Astrocyte (in vitro differentiated cells and primary cell): ENCODE results near the gene ZFYVE1. TPM values are rescaled to one million over a fixed set of nuclear protein-coding genes. Genes with fewer than 3 reads are reported as not detected.

Experiments used
- DNase-seq: peaks from one replicate; pipeline ENCODE4 v3.0.0-alpha.2; 2010; ENCODE audit warnings: low read depth
- FAIRE-seq: peaks from 2 replicates; lab custom pipeline; 2011; peaks lifted over from hg19 to GRCh38; lab: Jason Lieb, UNC
- H2AFZ ChIP-seq: 2 replicates; pipeline ENCODE4 v1.6.0; 2012; ENCODE audit warnings: low read depth, low read length, inconsistent platforms
- H3K27ac ChIP-seq: 2 replicates; pipeline ENCODE4 v1.5.1; 2011; ENCODE audit warnings: low read depth, low read length, inconsistent platforms
- H3K27me3 ChIP-seq: 2 replicates; pipeline ENCODE4 v1.6.0; 2011; ENCODE audit warnings: low read length, inconsistent platforms; ENCODE audit not compliant: insufficient read depth
- H3K36me3 ChIP-seq: 2 replicates; pipeline ENCODE4 v1.5.1; 2011; ENCODE audit warnings: low read length, inconsistent platforms; ENCODE audit not compliant: insufficient read depth
- H3K4me1 ChIP-seq: 2 replicates; pipeline ENCODE4 v1.5.1; 2011; ENCODE audit warnings: low read length, inconsistent platforms; ENCODE audit not compliant: insufficient read depth
- H3K4me2 ChIP-seq: 2 replicates; pipeline ENCODE4 v1.6.0; 2012; ENCODE audit warnings: low read length, inconsistent platforms
- H3K4me3 ChIP-seq: 2 replicates; pipeline ENCODE4 v1.5.1; 2011; ENCODE audit warnings: low read depth, mild to moderate bottlenecking, low read length, inconsistent platforms; ENCODE audit not compliant: insufficient read depth
- H3K79me2 ChIP-seq: 2 replicates; pipeline ENCODE4 v1.6.0; 2012; ENCODE audit warnings: mild to moderate bottlenecking, low read length, inconsistent platforms; ENCODE audit not compliant: insufficient read depth
- H3K9ac ChIP-seq: 2 replicates; pipeline ENCODE4 v1.6.0; 2012; ENCODE audit warnings: mild to moderate bottlenecking, low read length, inconsistent platforms
- H3K9me3 ChIP-seq: 2 replicates; pipeline ENCODE4 v1.5.1; 2012; ENCODE audit warnings: low read depth, mild to moderate bottlenecking, low read length, inconsistent platforms; ENCODE audit not compliant: insufficient read depth
- H4K20me1 ChIP-seq: 2 replicates; pipeline ENCODE4 v1.6.0; 2012; ENCODE audit warnings: low read length, inconsistent platforms; ENCODE audit not compliant: insufficient read depth
- H3K27ac Mint-ChIP-seq: one replicate; pipeline ENCODE4 v1.8.0; 2021; ENCODE audit warnings: mild to moderate bottlenecking, mixed read lengths; ENCODE audit not compliant: unreplicated experiment
- H3K27me3 Mint-ChIP-seq: one replicate; pipeline ENCODE4 v1.8.0; 2021; ENCODE audit warnings: low read depth, mixed read lengths; ENCODE audit not compliant: unreplicated experiment
- H3K36me3 Mint-ChIP-seq: one replicate; pipeline ENCODE4 v1.8.0; 2021; ENCODE audit warnings: low read depth, mixed read lengths; ENCODE audit not compliant: unreplicated experiment
- H3K4me1 Mint-ChIP-seq: one replicate; pipeline ENCODE4 v1.8.0; 2021; ENCODE audit warnings: low read depth, mixed read lengths; ENCODE audit not compliant: unreplicated experiment
- H3K4me3 Mint-ChIP-seq: one replicate; pipeline ENCODE4 v1.8.0; 2021; ENCODE audit warnings: mild to moderate bottlenecking, moderate library complexity, mixed read lengths; ENCODE audit not compliant: unreplicated experiment
- H3K9me3 Mint-ChIP-seq: one replicate; pipeline ENCODE4 v1.8.0; 2021; ENCODE audit warnings: mild to moderate bottlenecking, mixed read lengths; ENCODE audit not compliant: unreplicated experiment
- CTCF ChIP-seq: IDR thresholded peaks from 2 replicates; pipeline ENCODE4 v1.5.1; 2011; ENCODE audit warnings: low read depth, mild to moderate bottlenecking, inconsistent platforms, low read length, moderate library complexity; ENCODE audit not compliant: insufficient read depth
- EZH2 ChIP-seq: IDR thresholded peaks from 2 replicates; pipeline ENCODE4 v1.6.1; 2012; ENCODE audit warnings: mild to moderate bottlenecking, low read length, inconsistent platforms; ENCODE audit not compliant: insufficient read depth
- total RNA-seq: library from RNA; stranded (reverse); gene quantifications from 2 replicates; pipeline ENCODE4 v1.2.1, GENCODE V29; 2021

ZFYVE1 gene
- total RNA-seq, 1 donor from 2014 or later: 34.3 TPM

DNA sequence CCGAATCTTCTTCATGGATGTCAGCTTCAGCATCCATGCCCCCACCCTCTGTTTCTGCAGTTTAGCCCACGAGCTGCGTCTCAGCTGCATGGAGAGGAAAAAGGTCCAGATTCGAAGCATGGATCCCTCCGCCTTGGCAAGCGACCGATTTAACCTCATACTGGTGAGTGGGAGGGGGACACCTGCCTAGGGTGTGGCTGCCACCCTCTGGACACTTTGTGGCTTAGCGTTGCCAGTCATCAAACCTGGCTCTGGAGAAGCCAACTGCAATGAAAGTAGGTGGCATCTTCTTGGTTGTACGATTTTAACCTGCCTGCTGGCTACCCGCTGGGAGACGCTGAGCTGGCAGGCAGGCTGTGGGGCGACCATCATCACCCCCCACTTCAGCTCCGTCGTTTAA lies 84.0 kb downstream of the ZFYVE1 start:
- no peaks in the 10 kb centered on the region for H3K9me3 Mint-ChIP-seq
- peaks cover 17% of the 10 kb centered on the region for H3K4me1 ChIP-seq
- no peaks in the 10 kb centered on the region for H3K27me3 ChIP-seq
- TF ChIP-seq CTCF: no peak
- no peak overlapping the region for H3K27ac Mint-ChIP-seq
- no peaks in the 10 kb centered on the region for H3K27me3 Mint-ChIP-seq
- H3K9ac ChIP-seq: no peak overlapping the region
- H3K4me3 Mint-ChIP-seq: no peak overlapping the region
- H3K36me3 ChIP-seq: peaks cover 35% of the 10 kb centered on the region
- DNase-seq (no peak), FAIRE-seq (no peak)
- peaks cover 6% of the 10 kb centered on the region for H4K20me1 ChIP-seq
- no peak overlapping the region for H3K4me3 ChIP-seq
- H3K4me2 ChIP-seq: no peak overlapping the region
- H2AFZ ChIP-seq: no peak overlapping the region
- no peak overlapping the region for H3K27ac ChIP-seq
- no peaks in the 10 kb centered on the region for H3K79me2 ChIP-seq
- H3K9me3 ChIP-seq: no peaks in the 10 kb centered on the region
- H3K36me3 Mint-ChIP-seq: peaks cover 30% of the 10 kb centered on the region
- no peaks in the 10 kb centered on the region for H3K4me1 Mint-ChIP-seq

- Mint-ChIP-seq H3K9me3 (no peaks in the 10 kb centered on the region), H3K4me3 (no peak overlapping the region), H3K4me1 (peaks cover 2% of the 10 kb centered on the region), H3K27me3 (no peaks in the 10 kb centered on the region), H3K27ac (no peak overlapping the region), H3K36me3 (peaks cover 27% of the 10 kb centered on the region)
- peaks cover 35% of the 10 kb centered on the region for H3K36me3 ChIP-seq
- no peaks in the 10 kb centered on the region for H3K27me3 ChIP-seq
- TF ChIP-seq CTCF (no peak), EZH2 (no peak)
- peaks cover 8% of the 10 kb centered on the region for H3K79me2 ChIP-seq
- H4K20me1 ChIP-seq: peaks cover 16% of the 10 kb centered on the region
- H3K4me1 ChIP-seq: peaks cover 2% of the 10 kb centered on the region
- H3K27ac ChIP-seq: no peak overlapping the region
- H2AFZ ChIP-seq: no peak overlapping the region
- H3K4me3 ChIP-seq: no peak overlapping the region
- H3K9me3 ChIP-seq: no peaks in the 10 kb centered on the region
- no peak overlapping the region for H3K4me2 ChIP-seq
- DNase-seq: no peak
- no peak for FAIRE-seq
- no peak overlapping the region for H3K9ac ChIP-seq
These were observed 85.5 kb downstream of the ZFYVE1 start for GRCh38 chr14:72941286-72941985.

DNA sequence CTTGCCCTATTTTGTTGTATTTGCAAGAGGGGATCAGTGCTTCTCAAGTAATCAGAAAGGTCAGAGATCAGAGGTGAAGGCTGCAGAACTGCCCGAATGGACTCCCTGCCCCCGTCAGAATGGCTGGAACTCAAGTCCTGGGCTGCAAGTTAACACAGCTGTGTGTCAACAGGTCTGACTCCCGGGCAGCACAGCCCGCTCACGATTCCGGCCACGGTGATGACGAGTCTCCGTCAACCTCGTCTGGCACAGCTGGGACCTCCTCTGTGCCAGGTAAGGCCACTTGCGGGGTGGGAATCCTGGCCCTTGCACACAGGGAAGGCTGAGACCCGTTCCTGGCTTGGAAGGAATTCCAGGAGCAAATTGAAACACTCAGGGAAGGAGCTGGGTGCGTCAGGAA lies 87.3 kb downstream of the ZFYVE1 start:
- Histone ChIP-seq H3K4me3 (no peak overlapping the region), H3K4me2 (no peak overlapping the region), H3K27me3 (no peaks in the 10 kb centered on the region), H3K4me1 (no peaks in the 10 kb centered on the region), H3K27ac (no peak overlapping the region), H2AFZ (no peak overlapping the region), H3K36me3 (peaks cover 35% of the 10 kb centered on the region), H3K9me3 (no peaks in the 10 kb centered on the region), H3K9ac (no peak overlapping the region), H4K20me1 (peaks cover 30% of the 10 kb centered on the region), H3K79me2 (peaks cover 24% of the 10 kb centered on the region)
- no peak for FAIRE-seq
- Mint-ChIP-seq H3K36me3 (peaks cover 26% of the 10 kb centered on the region), H3K9me3 (no peaks in the 10 kb centered on the region), H3K27me3 (no peaks in the 10 kb centered on the region), H3K27ac (no peak overlapping the region), H3K4me3 (no peak overlapping the region), H3K4me1 (peaks cover 2% of the 10 kb centered on the region)
- TF ChIP-seq CTCF (no peak), EZH2 (no peak)
- no peak for DNase-seq
